HG03280 (cell line): ENCODE measurements around the gene ADAMTS16.

Experiments used
- ATAC-seq: cut with Tn5 transposase; IDR thresholded peaks from one replicate; pipeline ENCODE4 v1.9.1; 2021; ENCODE audit warnings: mild to moderate bottlenecking, moderate library complexity; ENCODE audit not compliant: unreplicated experiment

The ADAMTS16 gene

GRCh38 chr5:5220901-5221631 is 80.9 kb downstream of the ADAMTS16 start:
- no peak for ATAC-seq

- no peak for ATAC-seq
Measured at GRCh38 chr5:5221724-5222123, 81.6 kb downstream of the ADAMTS16 start.

GRCh38 chr5:5231576-5231975 is 91.4 kb downstream of the ADAMTS16 start:
- no peak for ATAC-seq

DNA sequence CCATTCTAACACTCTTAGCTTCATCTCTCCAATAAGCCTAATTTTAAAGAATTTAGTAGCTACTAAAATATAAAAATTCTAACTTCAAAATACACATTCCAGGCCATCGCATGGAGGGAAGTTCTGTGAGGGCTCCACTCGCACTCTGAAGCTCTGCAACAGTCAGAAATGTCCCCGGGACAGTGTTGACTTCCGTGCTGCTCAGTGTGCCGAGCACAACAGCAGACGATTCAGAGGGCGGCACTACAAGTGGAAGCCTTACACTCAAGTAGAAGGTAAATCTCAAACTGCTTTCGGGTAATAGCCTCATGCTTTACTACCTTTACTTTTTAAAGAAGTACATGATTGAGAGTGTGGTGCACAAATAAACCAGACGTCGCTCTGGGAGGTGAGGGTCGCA is 94.8 kb downstream of the ADAMTS16 start:
- no peak for ATAC-seq

DNA sequence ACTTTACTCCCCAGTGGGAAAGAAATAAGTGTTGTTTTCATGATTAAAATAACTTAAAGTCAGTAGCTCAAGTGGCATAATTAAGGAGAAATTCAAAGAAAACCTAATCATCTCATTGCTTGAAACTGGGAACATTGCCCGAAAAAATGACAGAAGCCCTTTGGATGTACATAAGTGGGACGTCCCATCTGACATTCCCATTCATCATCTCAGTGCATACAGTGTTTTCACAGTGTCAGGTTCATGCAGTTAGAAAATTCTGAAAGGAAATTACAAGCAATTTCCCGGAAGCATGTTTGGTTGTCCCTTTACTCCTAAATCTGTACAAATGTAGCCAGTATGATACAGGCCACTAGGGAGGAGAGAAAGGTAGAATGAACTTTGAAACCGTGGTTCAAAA is 95.6 kb downstream of the ADAMTS16 start:
- ATAC-seq = no peak

GRCh38 chr5:5239191-5239590 is 99.1 kb downstream of the ADAMTS16 start:
- ATAC-seq = no peak

- ATAC-seq = no peak
Measured at GRCh38 chr5:5240234-5240633, 100.1 kb downstream of the ADAMTS16 start.

- no peak for ATAC-seq
Measured at GRCh38 chr5:5242056-5242455, 101.9 kb downstream of the ADAMTS16 start.

DNA sequence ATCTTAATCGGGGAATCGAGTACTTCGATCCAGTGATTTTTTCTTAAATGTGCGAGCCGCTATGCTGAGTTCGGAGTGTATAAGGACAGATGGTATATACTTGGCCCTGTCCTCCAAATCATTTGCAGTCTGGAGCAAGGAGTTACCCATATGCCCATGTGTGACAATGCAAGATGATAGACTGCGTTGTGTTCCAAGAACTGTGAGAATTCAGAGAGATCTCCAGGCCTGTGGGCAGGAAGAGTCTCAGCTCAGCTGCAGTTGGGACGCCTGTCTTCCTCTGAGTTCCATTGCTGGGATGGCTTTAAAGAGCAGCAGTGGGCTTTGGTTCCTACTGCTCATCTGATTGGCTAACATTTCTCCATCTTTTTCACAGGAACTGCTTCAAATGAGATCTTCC is 106.6 kb downstream of the ADAMTS16 start:
- ATAC-seq = no peak

GRCh38 chr5:5250758-5251157 is 110.6 kb downstream of the ADAMTS16 start:
- no peak for ATAC-seq

- no peak for ATAC-seq
Measured at GRCh38 chr5:5252106-5252505, 112.0 kb downstream of the ADAMTS16 start.

GRCh38 chr5:5257353-5257752 is 117.2 kb downstream of the ADAMTS16 start:
- no peak for ATAC-seq

- ATAC-seq = no peak
Measured at GRCh38 chr5:5258564-5258963, 118.4 kb downstream of the ADAMTS16 start.

DNA sequence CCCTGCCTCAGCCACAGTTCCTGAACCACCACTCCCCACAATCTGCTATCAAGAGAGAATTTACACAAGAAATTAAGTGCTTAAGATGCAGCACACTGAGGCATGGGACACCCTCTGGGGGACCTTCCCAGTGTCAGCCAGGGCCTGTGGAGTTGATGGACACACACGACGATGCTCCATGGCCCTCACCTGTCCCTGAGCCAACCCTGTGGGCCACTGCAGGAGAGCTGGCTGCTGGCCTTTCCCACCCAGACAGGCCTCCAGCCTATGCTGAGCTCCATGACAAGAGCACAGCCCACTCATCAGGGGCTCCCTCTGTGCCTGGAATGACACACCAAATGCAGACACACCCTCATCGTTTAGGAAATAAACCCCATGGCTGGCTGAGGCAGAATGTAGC is 124.6 kb downstream of the ADAMTS16 start:
- no peak for ATAC-seq

GRCh38 chr5:5266297-5266696 is 126.2 kb downstream of the ADAMTS16 start:
- no peak for ATAC-seq

- no peak for ATAC-seq
Measured at GRCh38 chr5:5270161-5270560, 130.0 kb downstream of the ADAMTS16 start.

GRCh38 chr5:5270958-5271785 is 131.0 kb downstream of the ADAMTS16 start:
- no peak for ATAC-seq

- no peak for ATAC-seq
Measured at GRCh38 chr5:5271786-5272321, 131.7 kb downstream of the ADAMTS16 start.

- no peak for ATAC-seq
Measured at GRCh38 chr5:5273398-5273797, 133.3 kb downstream of the ADAMTS16 start.

GRCh38 chr5:5273976-5274375 is 133.8 kb downstream of the ADAMTS16 start:
- ATAC-seq = no peak

DNA sequence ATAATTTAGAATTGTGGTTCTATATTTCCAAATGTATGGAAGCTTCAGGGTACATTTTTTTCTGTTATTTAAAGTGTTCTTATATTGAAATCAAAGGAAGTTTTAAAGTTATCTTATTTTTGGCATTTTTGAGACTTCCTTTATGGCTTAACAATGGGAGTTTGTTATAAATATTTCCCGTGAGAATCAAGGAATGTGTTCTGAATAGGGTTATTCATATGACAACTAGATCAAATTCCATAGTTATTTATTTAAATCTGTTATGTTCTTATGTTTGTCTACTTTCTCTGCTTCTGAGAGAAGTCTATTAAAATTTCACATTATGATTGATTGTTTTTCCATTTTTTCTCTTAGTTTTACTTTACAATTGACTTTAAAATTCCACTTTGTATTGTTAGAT is 135.1 kb downstream of the ADAMTS16 start:
- no peak for ATAC-seq

DNA sequence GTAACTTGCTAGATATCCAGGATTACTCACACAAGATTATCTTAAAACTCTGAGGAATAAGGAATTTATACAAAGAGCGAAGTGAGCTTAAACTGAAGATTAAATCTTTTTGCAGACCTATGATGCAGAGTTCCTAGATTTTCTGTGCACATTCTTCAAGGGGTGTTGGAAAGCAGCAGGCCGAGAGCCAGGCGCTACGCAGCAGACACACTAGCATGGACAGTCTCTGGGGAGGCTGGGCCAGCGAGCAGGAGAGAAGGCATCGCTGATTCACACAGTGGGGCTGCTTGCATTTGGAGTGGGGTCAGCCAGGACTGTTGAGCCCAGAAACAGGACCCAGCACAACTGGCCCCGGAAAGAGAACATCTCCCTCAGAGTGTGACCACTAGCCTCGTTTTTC is 136.3 kb downstream of the ADAMTS16 start:
- ATAC-seq = no peak
